ENCODE results near the gene ZNF384. TPM values are rescaled to one million over a fixed set of nuclear protein-coding genes. Genes with fewer than 3 reads are reported as not detected.

The ZNF384 gene
- total and polyA plus RNA-seq, 10 of the 15 experiments (the other 5 are each of a cell fraction or from before 2014, with no cell fraction given), result 0.46 to 81.5 (median 30.5) TPM

- Histone ChIP-seq H4K20me1 (ENCODE audit: control insufficient read depth, insufficient read depth) (no peaks in the 10 kb centered on the region), H2AFZ (ENCODE audit: control insufficient read depth, low read depth, low read length) (no peak overlapping the region), H3K27ac (ENCODE audit: control insufficient read depth, insufficient read depth) (no peak overlapping the region), H3K9me3 (replicated peaks; ENCODE audit: control insufficient read depth, insufficient read depth, low read length) (no peaks in the 10 kb centered on the region), H3K9ac (ENCODE audit: control insufficient read depth, insufficient read depth, low read length) (no peak overlapping the region), H3K4me2 (ENCODE audit: control insufficient read depth, insufficient read depth) (no peak overlapping the region), H3K36me3 (ENCODE audit: control insufficient read depth in 2 of 2, insufficient read depth in 2 of 2, low read length in 1 of 2) (peaks cover 0 to 7% of the 10 kb centered on the region in 2 experiments; a peak in 2 of 4 replicates), H3K4me1 (ENCODE audit: control insufficient read depth, insufficient read depth, low read length) (no peaks in the 10 kb centered on the region), H3K27me3 (replicated peaks in 1 of 2; ENCODE audit: control insufficient read depth in 2 of 2, insufficient read depth in 2 of 2, low read length in 1 of 2) (no peaks in the 10 kb centered on the region), H3K79me2 (ENCODE audit: control insufficient read depth, insufficient read depth, low read length) (no peaks in the 10 kb centered on the region), H3K4me3 (no peak overlapping the region)
- RAD21 ChIA-PET (ENCODE audit: unreplicated experiment), result interaction anchor here (0.8 kb wide), 1 partner anchor 15 kb away, joined by 4 read pairs; the partner anchor contains the start of gene LPAR5
- ATAC-seq, result no peak
- no TSS peak for BruUV-seq (replicated peaks)
- POLR2A ChIA-PET, result no interaction called here
- CTCF ChIA-PET, result interaction anchor here (0.6 to 1.7 kb wide), 8 partner anchors 11 to 216 kb away, joined by 3 to 6 read pairs (median 3); no protein-coding TSS in a partner anchor
- TF ChIP-seq POLR2AphosphoS2 (IDR thresholded peaks at IDR 0.05; ENCODE audit: low read depth, low read length) (no peak), CBX5 (IDR thresholded peaks at IDR 0.05; ENCODE audit: low read depth) (no peak), SUZ12 (IDR thresholded peaks at IDR 0.05; ENCODE audit: unreplicated experiment) (no peak), EGR1 (IDR thresholded peaks at IDR 0.05; ENCODE audit: borderline replicate concordance in 1 of 2, low read depth in 2 of 2, low read length in 2 of 2) (no peak), YY1 (IDR thresholded peaks at IDR 0.05; ENCODE audit: low read depth, low read length) (no peak), CHD2 (IDR thresholded peaks at IDR 0.05; ENCODE audit: borderline replicate concordance, low read depth, low read length) (no peak)
- no peak for FAIRE-seq
- SMC1A ChIA-PET (ENCODE audit: uncharacterized antibody, unreplicated experiment), result interaction anchor here (1.0 to 1.4 kb wide), 4 partner anchors 22 to 64 kb away, joined by 3 to 5 read pairs (median 4); no protein-coding TSS in a partner anchor
- intact Hi-C loops (cut with micrococcal nuclease; ENCODE audit: unreplicated experiment), result no loop called here
- in situ Hi-C loops (cut with MboI), result no loop called here
- no peak for DNase-seq (ENCODE audit: low read depth, low spot score)
- 98% methylated on average over 29 of the region's 29 CpGs for WGBS (ENCODE audit: insufficient coverage, insufficient replicate concordance, low lambda C conversion rate, missing lambda C conversion rate)
These were observed 68.3 kb downstream of the ZNF384 start for GRCh38 chr12:6620885-6621274.
